Activated T-cell treated with anti-CD3 and anti-CD28 coated beads for 48 hours (primary cell): ENCODE data around the gene NCAN.
"Not testable (repeated sequence)": the region's sequence is repeated elsewhere in the genome, so short reads cannot be mapped to it uniquely, and the experiment has no call there.

Experiments used
- DNase-seq: peaks from one replicate; pipeline ENCODE4 v3.0.0-alpha.2; 2020; ENCODE audit warnings: low read depth

NCAN gene

DNA sequence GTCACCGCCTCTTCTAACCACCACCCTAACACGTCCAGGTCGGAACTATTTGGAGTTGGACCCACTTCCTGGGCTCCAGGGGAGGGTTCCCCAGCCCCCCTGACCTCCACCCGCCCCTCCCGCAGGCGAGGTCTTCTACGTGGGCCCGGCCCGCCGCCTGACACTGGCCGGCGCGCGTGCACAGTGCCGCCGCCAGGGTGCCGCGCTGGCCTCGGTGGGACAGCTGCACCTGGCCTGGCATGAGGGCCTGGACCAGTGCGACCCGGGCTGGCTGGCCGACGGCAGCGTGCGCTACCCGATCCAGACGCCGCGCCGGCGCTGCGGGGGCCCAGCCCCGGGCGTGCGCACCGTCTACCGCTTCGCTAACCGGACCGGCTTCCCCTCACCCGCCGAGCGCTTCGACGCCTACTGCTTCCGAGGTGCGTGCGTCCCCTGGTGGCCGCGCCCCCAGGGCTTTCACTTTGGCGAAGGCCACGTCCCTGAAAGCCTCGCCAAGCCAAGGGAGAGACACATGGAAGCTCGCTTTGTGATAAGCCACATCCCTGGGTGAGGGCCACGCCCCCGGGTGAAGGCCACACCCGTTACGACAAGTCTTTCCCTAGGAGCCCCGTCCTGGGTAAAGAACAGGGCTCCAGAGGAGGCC lies 13.2 kb downstream of the NCAN start:
- peak; percentile 71 for DNase-seq

DNA sequence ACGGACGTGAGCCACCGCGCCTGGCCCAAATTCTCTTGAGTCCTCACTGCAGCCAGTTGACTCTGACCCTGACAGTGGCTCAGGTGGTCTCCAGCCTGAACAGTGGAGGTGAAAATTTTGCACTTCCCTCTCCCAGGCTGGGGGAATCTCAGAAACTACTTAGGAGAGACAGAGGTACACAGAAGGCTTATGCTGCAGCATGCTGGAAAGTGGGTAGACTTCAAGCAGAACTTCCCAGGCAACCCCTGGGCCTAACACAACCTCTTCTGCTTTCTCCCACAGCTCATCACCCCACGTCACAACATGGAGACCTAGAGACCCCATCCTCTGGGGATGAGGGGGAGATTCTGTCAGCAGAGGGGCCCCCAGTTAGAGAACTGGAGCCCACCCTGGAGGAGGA lies 14.4 kb downstream of the NCAN start:
- no peak for DNase-seq

DNA sequence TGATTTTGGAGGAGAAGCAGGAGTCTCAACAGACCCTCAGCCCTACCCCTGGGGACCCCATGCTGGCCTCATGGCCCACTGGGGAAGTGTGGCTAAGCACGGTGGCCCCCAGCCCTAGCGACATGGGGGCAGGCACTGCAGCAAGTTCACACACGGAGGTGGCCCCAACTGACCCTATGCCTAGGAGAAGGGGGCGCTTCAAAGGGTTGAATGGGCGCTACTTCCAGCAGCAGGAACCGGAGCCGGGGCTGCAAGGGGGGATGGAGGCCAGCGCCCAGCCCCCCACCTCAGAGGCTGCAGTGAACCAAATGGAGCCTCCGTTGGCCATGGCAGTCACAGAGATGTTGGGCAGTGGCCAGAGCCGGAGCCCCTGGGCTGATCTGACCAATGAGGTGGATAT lies 14.9 kb downstream of the NCAN start:
- DNase-seq, result no peak

DNA sequence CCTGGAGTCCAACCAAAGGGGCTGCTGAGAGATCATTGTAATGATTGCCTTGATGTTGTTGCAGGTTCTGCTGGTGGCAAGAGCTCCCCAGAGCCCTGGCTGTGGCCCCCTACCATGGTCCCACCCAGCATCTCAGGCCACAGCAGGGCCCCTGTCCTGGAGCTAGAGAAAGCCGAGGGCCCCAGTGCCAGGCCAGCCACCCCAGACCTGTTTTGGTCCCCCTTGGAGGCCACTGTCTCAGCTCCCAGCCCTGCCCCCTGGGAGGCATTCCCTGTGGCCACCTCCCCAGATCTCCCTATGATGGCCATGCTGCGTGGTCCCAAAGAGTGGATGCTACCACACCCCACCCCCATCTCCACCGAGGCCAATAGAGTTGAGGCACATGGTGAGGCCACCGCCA lies 15.5 kb downstream of the NCAN start:
- no peak for DNase-seq

DNA sequence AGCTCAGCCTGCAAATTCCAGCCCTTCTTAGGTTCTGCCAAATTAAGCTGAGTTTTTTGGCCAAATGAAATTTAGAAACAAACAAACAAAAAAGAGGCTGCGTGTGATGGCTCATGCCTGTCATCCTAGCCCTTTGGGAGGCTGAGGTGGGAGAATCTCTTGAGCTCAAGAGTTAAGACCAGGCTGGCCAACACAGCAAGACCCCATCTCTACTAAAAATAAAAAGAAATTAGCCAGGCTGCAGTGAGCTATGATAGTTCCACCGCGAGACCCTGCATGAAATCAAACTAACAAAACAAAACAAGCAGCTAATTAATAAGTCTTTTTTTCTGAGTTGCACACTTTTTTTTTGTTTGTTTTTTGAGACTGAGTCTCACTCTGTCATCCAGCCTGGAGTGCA lies 17.9 kb downstream of the NCAN start:
- DNase-seq, result no peak

DNA sequence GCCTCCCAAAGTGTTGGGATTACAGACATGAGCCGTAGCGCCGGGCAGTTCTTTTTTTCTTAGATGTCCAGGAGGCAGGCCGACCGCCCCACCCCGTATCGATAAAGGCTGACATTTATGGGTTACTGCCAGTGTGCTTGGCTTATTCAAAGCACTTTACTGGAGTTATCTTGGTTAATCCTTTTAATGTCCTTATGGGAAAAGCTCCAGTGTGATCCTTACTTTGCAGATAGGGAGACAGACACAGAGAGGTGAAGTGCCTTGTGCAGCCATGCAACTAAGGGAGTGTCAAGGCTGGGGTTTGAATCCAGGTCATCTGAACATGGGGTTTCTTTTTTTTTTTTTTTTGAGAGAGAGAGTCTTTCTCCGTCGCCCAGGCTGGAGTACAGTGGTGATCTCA lies 19.2 kb downstream of the NCAN start:
- no peak for DNase-seq

DNA sequence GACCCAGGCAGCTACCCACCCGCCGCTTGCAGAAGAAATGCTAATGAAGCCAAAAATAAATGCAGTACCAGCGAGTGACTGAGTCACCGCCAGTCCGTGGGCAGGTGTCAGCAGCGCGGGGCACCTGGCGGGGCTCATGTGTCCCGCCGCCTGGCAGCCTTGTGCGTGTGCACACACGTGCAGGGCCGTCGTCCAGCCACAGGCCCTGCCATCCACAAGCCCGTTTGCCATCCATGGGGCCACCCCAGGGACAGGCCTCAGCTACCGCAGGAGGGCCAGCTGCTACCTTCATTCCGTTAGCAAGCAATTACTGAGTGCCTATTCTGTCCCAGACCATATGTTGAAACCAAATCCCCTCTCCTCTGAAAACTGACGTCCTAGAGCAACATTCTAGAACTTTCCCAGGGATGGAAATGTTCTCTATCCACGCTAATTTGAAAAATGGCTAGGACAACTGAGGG lies 20.5 kb downstream of the NCAN start:
- no peak for DNase-seq

DNA sequence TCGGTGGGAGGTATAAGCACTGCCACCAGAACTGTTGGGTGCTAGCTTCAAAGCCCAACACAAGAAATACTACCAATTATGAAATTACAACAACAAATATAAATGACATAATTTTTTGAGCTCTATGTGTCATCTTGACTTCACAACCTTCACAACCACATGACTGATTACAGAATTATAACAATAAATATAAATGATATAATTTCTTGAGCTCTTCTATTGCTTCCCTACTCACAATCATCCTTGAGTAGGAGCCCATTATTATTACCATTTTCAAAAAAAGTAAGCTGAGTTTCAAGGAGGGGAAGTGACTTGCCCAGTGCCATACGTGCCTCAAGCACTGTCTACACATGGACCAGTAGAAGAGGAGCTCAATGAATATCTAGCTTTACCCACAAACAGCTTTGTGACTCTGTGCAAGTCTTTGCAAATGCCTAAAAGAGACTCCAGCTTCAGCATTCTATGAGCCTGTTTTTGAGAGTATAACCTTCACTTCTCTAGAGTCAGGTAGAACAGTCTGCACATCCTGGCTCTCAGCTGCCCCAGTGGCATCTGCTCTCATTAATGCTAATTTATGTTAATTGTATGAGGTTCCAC lies 22.6 kb downstream of the NCAN start:
- DNase-seq, result no peak

DNA sequence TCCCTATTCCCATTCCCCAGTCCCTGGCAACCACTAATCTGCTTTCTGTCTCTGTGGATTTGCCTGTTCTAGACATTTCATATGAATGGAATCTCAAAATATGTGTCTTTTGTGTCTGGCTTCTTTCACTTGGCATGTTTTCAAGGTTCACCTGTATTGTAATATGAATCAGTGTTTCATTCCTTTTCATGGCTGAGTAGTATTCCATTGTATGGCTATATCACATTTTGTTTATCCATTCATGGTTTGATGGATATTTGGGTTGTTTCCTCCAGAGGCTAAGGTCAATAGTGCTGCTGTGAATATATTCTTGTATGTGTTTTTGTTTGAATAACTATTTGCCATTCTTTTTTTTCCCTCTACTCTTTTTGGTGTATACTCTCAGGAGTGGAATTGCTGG lies 24.4 kb downstream of the NCAN start:
- no peak for DNase-seq

DNA sequence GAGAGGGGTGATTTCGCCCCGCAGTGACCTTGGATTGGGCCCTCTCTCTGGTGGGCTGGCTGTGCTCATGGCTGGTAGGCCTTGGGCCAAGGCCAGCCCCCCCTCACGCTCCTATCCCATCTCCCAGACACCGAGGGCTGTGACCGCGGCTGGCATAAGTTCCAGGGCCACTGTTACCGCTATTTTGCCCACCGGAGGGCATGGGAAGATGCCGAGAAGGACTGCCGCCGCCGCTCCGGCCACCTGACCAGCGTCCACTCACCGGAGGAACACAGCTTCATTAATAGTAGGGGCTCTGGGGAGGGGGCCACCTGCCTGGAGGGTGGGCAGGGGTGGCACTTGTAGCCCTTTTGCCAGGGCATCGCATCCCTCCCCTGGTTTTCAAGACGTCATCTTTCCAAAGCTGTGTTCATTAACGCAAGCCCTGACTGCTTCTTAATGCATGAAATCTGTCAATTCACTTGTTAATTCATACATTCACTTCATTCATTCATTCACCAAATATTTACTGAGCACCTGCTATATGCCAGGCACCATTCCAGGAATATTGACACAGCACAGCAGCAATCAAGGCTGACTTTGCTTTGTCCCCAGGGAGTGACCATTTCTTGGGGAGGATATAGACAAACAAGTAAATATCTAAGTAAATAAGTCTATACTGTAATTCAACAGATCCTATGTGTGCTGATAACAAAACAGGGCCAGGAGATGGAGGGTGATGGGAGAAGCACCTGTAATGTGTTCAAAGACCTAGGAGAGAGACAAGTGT lies 26.6 kb downstream of the NCAN start:
- no peak for DNase-seq

DNA sequence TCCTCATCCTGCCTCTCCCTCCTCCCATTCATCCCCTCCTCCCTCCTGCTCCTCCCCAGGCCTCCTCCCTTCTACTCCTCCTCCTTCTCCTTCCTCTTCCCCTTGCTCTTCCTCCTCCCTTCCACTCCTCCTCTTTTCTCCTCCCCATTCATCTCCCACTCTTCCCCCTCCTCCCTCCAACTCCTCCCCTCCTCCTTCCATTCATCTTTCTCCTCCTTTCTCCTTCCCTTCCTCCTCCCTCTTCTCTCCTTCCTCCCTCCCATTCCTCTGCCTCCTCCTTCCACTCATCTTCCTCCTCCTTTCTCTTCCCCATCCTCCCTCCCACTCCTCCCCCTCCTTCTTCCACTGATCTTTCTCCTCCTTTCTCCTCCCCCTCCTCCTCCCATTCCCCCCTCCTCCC lies 27.9 kb downstream of the NCAN start:
- no peak for DNase-seq

DNA sequence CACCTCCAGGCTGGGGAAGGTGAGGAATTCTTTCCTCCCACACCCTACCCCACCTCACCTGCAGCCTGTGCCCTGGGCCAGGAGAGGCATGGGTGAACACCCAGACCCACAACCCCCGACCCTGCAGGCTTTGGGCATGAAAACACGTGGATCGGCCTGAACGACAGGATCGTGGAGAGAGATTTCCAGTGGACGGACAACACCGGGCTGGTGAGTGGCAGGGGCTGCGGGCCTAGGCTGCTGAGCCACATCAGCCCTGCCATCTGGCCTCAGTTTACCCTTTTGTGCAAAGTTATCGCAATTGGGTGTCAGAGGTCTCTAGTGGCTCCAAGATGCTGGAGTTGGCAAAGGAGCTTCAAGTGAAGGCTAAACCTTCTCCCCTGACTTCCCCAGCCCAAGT lies 28.7 kb downstream of the NCAN start:
- DNase-seq, result no peak

DNA sequence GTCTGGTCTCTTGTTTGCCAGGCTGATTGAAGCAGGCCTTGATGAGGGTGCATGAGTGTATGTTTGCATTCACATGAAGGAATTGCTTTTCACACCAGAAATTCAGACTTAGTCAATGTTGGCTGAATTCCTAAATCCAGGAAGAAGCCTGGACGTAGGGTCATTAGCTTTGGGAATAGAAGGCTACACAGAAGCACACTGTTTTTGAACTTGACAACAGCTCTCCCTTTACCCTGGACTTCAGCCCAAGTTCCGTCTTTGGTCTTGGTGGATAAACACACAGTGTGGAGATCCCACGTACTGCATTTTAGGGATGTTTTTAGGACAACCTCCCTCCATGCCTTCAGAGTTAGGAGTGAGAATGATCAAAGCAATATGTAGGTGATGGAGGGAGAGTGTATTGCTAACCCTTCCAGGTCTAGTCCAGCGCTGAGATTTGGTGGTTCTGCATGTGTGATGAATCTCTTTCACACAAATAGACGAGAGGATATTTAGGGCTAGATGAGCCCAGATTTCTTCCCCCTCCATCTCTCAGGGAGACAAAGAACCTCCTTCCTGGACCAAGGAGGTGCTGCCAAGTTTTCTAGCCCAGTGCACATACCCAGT lies 38.5 kb downstream of the NCAN start:
- DNase-seq, result no peak

DNA sequence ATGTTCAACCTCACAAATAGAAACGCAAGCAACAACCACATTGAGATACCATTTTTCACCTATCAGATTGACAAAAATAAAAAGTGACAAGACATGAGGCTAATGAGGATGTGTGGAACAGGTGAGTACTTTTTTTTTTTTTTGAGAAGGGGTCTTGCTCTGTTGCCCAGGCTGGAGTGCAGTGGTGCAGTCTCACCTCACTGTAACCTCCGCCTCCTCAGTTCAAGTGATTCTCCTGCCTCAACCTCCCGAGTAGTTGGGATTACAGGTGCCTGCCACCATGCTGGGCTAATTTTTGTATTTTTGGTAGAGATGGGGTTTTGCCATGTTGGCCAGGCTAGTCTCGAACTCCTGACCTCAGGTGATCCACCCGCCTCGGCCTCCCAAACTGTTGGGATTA lies 41.7 kb downstream of the NCAN start:
- DNase-seq, result not testable (repeated sequence)

DNA sequence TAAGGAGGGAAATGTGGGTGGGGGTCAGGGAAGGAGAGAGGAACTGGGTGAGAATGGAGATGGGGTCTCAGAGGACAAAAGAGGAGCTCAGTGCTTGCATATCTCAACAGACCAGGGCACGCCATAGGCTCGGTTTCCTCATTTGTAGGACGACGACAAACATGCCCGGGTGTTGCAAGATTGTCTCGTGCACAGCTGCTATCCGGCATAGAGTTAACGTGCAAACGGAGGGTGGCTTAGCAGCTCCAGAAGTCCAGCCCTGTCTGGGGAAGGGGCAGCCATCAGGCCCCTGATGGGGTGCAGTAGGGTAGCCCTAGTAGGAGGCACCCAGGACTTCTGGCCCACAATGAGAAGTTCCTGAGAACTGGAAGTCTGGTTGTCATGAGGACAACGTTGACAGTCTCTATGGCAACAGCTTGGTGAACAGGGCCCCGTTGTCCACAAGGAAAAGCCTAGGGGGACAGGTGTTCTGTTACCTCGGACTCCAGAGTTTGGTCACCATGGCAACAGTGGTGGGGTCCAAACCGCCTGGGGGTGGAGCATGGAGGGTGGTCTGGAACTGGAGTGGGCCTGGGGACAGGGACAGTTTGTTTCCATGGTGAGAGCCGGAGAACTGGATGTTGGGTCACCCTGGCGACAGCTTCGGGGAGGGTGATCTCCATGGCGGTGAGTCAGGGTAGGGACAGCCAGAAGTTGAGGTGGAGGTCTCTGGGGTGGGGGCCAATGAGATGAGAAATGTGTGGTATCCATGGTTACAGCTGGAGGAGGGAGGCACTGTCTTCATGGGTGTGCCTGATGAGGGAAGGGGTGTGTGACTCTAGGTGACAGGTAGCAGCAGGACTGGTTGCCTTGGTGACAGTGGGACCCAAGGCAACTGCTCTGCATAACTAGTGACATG lies 44.6 kb downstream of the NCAN start:
- no peak for DNase-seq

DNA sequence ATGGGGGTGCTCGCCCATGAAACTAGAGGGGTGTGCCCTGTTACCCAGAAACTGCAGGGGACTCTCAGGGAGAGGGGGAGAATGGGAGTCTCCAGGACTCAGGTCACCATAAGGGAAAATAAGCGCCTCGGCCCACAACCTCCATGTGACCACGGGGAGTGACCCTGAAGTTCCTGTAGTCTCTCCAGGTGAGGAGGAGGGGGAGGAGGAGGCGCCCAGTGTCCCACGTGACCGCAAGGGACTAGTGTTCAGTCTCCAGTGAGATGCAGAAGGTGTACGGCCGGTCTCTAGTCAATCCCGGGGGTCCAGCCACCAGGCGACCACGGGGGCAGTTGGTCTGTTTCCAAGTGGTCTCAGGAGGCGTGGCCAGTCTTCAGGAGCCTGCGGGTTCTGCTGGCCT lies 45.4 kb downstream of the NCAN start:
- no peak for DNase-seq

DNA sequence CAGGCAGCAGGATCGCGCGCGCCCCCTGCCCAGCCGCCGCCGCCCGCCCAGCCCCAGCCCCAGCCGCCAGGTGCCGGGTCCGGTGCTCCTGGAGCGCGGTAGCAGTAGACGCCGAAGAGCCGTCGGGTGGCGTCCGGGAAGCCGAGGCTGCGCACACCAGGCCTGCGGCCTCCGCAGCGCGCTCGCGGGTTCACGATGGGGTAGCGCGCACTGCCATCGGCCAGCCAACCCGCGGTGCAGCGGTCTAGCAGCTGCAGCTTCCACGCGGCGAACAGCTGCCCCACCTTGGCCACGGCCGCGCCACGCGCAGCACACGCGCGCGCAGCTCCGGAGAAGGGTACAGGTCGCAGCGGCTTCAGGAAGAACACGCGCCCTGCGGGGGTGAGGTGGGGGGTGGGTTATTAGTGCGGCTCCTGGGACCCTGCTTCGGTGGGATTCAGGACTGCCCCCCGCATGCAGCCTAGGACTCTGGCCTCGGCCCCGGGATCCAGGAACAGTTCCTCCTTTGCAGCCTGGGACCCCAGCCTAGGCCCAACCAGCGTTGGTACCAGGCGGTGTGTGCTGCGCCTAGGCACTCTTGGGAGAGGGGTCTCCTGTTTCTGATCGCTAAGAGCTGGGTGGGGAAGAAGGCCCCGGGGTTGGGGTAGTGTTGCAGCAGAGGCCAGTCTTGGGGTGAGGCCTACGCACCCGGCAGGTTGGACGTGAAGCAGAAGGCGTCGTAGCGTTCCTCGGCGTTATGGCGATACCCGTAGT lies 46.3 kb downstream of the NCAN start:
- no peak for DNase-seq

DNA sequence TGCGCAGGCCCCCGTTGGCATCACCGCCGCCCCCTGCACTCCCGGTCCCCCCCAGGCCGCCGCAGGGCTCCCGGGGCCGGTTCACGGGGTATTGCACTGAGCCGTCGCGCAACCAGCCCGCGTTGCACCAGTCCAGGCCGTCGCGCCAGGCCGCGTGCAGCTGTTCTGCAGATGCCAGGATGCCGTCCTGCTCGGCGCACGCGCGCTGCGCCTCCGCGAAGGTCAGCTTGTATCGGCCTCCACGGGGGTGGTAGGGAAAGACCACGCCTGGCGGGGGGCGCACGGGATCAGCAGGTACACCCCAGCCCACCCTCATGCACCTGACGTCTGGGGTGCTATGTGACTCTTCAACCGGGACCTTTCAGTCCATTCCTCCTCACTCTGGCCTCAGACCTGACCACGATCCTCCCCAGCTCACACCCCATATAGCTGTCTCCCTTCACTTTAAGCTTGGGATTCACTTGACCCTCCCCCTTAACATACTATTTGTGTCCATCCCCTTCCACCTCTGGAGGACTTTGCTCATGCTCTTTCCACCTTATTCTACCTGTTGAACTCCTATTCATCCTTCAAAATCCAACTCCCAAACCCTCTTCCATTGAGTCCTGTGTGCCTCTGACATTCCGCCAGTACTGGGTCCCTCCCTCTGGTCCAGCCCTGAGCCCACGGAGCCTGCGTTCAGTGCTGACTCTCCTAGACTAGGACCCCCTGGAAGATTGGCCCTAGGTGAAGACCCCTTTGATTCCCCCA lies 47.0 kb downstream of the NCAN start:
- DNase-seq, result no peak

DNA sequence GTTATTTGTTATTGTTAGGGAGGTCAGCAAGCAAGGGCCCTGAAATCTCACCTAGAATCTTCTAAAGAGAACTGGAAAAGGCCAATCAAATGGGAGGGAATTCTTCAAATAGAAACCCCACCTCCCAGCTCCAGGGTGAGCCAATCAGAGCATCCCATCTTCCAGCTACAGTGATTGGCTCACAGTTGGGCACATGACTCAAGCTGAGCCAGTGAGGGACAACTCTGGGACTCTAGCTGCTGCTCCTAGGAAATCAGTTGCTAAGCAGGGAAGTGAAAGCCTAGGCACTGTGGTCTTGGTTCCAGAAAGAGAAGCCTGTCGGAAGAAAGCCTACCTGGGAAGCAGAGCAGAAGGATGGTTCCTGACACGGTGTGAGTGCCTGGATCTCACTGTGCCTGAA lies 48.0 kb downstream of the NCAN start:
- no peak for DNase-seq

DNA sequence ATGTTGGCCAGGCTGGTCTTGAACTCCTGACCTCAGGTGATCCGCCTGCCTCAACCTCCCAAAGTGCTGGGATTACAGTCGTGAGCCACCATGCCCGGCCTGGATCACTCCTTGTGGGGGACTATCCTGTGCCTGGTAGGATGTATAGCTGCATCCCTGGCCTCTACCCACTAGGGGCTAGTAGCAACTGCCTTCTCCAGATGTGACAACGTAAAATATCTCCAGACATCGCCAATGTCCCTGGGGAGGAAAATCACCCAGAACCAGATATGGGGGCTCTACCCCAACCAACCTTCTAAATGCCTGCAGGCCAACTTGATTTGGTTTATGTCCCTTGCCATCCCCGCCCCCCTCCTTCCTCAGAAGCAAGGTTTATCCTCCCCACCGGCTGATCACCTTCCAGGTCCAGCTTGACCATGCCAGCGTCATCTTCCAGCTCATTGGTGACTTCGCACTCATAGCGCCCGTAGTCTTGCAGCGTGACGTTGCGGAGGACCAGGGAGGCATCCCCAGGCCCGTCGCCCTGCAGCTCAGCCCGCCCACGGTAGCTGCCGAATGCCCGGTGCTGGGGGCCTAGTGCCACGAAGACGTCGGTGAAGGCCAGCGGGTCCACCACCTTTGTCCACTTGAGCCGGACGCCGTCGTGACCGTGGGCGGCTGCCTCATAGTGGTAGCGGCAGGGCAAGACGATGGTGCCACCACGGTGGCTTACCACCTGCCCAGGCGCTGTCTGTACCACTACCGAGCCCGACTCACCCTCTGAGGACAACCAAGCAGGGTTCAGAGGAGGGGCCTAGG lies 48.9 kb downstream of the NCAN start:
- no peak for DNase-seq
